GM12892 (cell line): ENCODE results near the gene TAS1R1.
A peak's percentile ranks its signal among the peaks of the same experiment; 100 is the strongest.

Experiments
- DNase-seq: peaks from one replicate; pipeline ENCODE4 v3.0.0; 2011; ENCODE audit not compliant: insufficient read length
- FAIRE-seq: peaks from 2 replicates; lab custom pipeline; 2011; peaks lifted over from hg19 to GRCh38; lab: Jason Lieb, UNC
- POLR2A ChIP-seq: IDR thresholded peaks from 2 replicates; pipeline ENCODE4 v1.6.1; 2011; ENCODE audit warnings: low read depth, low read length, control low read depth
- POLR2AphosphoS5 ChIP-seq: IDR thresholded peaks from 2 replicates; pipeline ENCODE4 v1.6.1; 2011; ENCODE audit warnings: low read depth, low read length, control low read depth
- TAF1 ChIP-seq: IDR thresholded peaks from 2 replicates; pipeline ENCODE4 v1.6.1; 2011; ENCODE audit warnings: low read depth, mild to moderate bottlenecking, control low read depth, low read length, borderline replicate concordance

Gene TAS1R1

GRCh38 chr1:6623269-6623965, 68.3 kb downstream of the TAS1R1 start:
- TF ChIP-seq TAF1 (no peak), POLR2A (no peak), POLR2AphosphoS5 (no peak)
- DNase-seq (no peak), FAIRE-seq (no peak)

GRCh38 chr1:6624710-6625583, 69.8 kb downstream of the TAS1R1 start, which contains the start of gene THAP3:
TSS of gene THAP3 (plus strand) at chr1:6624868. CDS start at chr1:6625219, 351 bp downstream.
- FAIRE-seq (peak; percentile 98), DNase-seq (peak; percentile 96)
- TF ChIP-seq TAF1 (no peak), POLR2A (peak; percentile 56; the same call in 1 of the 2 replicates)

GRCh38 chr1:6625584-6626149, 70.6 kb downstream of the TAS1R1 start:
- FAIRE-seq: peak; percentile 81
- no peak for TF ChIP-seq TAF1
- no peak for TF ChIP-seq POLR2A
- TF ChIP-seq POLR2AphosphoS5: no peak
- no peak for DNase-seq

GRCh38 chr1:6627031-6627430, 71.9 kb downstream of the TAS1R1 start:
- no peak for TF ChIP-seq POLR2AphosphoS5
- no peak for TF ChIP-seq TAF1
- TF ChIP-seq POLR2A: no peak
- no peak for FAIRE-seq
- no peak for DNase-seq

- FAIRE-seq (no peak), DNase-seq (no peak)
- TF ChIP-seq TAF1: no peak
- no peak for TF ChIP-seq POLR2A
- no peak for TF ChIP-seq POLR2AphosphoS5
These were observed 72.9 kb downstream of the TAS1R1 start for GRCh38 chr1:6627841-6628545.

GRCh38 chr1:6628971-6629479, 73.9 kb downstream of the TAS1R1 start:
- TF ChIP-seq TAF1 (no peak), POLR2A (no peak), POLR2AphosphoS5 (no peak)
- FAIRE-seq: no peak
- DNase-seq: no peak
